Adrenal gland (tissue), 12 donors: ENCODE data around the gene NECAB2. TPM values are rescaled to one million over a fixed set of nuclear protein-coding genes. Genes with fewer than 3 reads are reported as not detected.

Experiments used
- DNase-seq, 7 donors: peaks; one replicate each; pipeline ENCODE4 v3.0.0-alpha.2; 2019 to 2020
- H3K27ac ChIP-seq, 5 donors: fragments of 200-600 bp; sonication (generic) in 4 of 5; 1 replicate in 3 of 5; 2 replicates in 2 of 5; pipeline versions ENCODE4 v1.5.1 to v1.8.0; 2016 to 2020; ENCODE audit warnings: mild to moderate bottlenecking in 1 of 5
- H3K27me3 ChIP-seq: fragments of 200-600 bp; 2 replicates; pipeline ENCODE4 v1.8.0; 2021
- H3K36me3 ChIP-seq, 2 donors: fragments of 200-600 bp; replicated peaks in 1 of 2; 1 replicate in 1 of 2; 2 replicates in 1 of 2; pipeline versions ENCODE4 v1.5.1 to v1.8.0; 2018 to 2022
- H3K4me1 ChIP-seq, 2 donors: fragments of 200-600 bp; replicated peaks in 1 of 2; 1 replicate in 1 of 2; 2 replicates in 1 of 2; pipeline versions ENCODE4 v1.5.1 to v1.8.0; 2018 to 2021
- H3K4me3 ChIP-seq, 4 donors: fragments of 200-600 bp; sonication (generic) in 3 of 4; one replicate each; pipeline ENCODE4 v1.5.1; 2016 to 2018
- H3K9me3 ChIP-seq, 3 donors: fragments of 200-600 bp; sonication (generic) in 1 of 3; replicated peaks in 1 of 3; 1 replicate in 2 of 3; 2 replicates in 1 of 3; pipeline versions ENCODE4 v1.5.1 to v1.8.0; 2016 to 2021
- POLR2A ChIP-seq, 2 donors: fragments of 450-650 bp; IDR thresholded peaks; one replicate each; pipeline ENCODE4 v1.6.1; 2017; ENCODE audit warnings: antibody characterized with exemption in 2 of 2, mild to moderate bottlenecking in 2 of 2, moderate library complexity in 1 of 2
- WGBS, 4 donors: extraction: QIAGEN DNeasy Blood & Tissue Kit in 2 of 4; methylation state at CpG; one replicate each; pipeline versions ENCODE4 v1.1.5 to v1.1.7; 2013 to 2017; 5-methylcytosine and 5-hydroxymethylcytosine counted together
- intact Hi-C, 2 donors: fragments of 100-400 bp; cut with DNase I; formaldehyde crosslinking; loops; one replicate each; pipeline versions ENCODE4 v1.14.1 to v1.15.0; 2022 to 2023
- polyA plus RNA-seq, 3 donors: library from polyadenylated mRNA; stranded (reverse); fragments of 200-250 nt in 2 of 3; fragments of 350-450 nt in 1 of 3; fragmentation: Illumina TruSeq in 1 of 3; extraction: RNeasy Lipid Tissue Mini Kit (QIAGEN cat#74804) in 1 of 3; gene quantifications; one replicate each; pipeline ENCODE4 v1.2.3, GENCODE V29; 2013 to 2014
- total RNA-seq, 9 donors: library from RNA; depleted of rRNA in 4 of 9; stranded (reverse); fragments of >200 nt in 4 of 9; fragments of 120-200 nt in 1 of 9; fragmentation: NEBNext Ultra II Directional in 1 of 9; extraction: Animal tissue kit (Norgen Biotek cat#: 25700) in 1 of 9; gene quantifications; one replicate each; pipeline versions ENCODE4 v1.1.0 to v1.2.4, GENCODE V29; 2013 to 2023
- TF ChIP-seq, protein P1 (sequence below), 6 experiments: fragments of 450-650 bp in 4 of 6; fragments of 200-600 bp in 2 of 6; sonication (generic) in 1 of 6; IDR thresholded peaks; 1 replicate in 5 of 6; 2 replicates in 1 of 6; pipeline versions ENCODE4 v1.5.1 to v1.8.0; 2016 to 2021; ENCODE audit warnings: antibody characterized with exemption in 6 of 6, mild to moderate bottlenecking in 2 of 6, moderate library complexity in 1 of 6
- donor health status: healthy with polysubstance abuse.
- donor health status: Bipolar disorder and iron deficiency.
- donor health status: DM: yes; HTN: yes; CAD: no.
- donor health status: DM: no; HTN: no; CAD: no.
- donor health status: DM: no; HTN: no; CAD: no.
- donor health status: DM: yes; HTN: yes; CAD: no.

The NECAB2 gene
- total and polyA plus RNA-seq, 12 donors = 0.14 to 2.1 (median 0.36) TPM; not detected in 3

DNA sequence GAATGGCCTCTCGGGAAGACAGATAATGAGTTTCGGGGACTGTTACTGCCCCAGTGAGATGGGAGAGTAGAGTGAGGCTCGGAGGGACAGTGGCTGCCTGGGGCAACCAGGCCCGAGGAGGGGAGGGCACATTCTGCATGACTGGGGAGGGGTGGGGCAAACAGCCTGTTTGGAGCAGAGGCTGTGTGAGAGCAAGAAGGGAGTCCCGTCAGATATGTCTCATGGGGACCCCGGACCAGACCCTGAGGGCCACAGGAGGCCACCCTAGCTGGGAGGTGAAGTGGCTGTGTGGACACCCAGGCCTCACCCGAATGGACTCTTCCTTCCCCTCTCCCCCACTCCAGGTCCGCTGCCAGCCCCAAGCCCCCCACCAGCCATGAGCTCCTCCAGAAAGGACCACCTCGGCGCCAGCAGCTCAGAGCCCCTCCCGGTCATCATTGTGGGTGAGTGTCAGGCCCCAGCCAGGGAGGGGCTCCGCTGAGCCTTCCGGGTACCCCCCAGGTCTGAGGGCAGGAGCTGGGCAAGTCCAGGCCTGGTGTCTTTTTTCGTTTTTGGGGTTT, 10.7 kb upstream of the NECAB2 start:
- no peak for TF ChIP-seq POLR2A (IDR thresholded peaks at IDR 0.05)
- TF ChIP-seq, protein P1, sequence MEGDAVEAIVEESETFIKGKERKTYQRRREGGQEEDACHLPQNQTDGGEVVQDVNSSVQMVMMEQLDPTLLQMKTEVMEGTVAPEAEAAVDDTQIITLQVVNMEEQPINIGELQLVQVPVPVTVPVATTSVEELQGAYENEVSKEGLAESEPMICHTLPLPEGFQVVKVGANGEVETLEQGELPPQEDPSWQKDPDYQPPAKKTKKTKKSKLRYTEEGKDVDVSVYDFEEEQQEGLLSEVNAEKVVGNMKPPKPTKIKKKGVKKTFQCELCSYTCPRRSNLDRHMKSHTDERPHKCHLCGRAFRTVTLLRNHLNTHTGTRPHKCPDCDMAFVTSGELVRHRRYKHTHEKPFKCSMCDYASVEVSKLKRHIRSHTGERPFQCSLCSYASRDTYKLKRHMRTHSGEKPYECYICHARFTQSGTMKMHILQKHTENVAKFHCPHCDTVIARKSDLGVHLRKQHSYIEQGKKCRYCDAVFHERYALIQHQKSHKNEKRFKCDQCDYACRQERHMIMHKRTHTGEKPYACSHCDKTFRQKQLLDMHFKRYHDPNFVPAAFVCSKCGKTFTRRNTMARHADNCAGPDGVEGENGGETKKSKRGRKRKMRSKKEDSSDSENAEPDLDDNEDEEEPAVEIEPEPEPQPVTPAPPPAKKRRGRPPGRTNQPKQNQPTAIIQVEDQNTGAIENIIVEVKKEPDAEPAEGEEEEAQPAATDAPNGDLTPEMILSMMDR (IDR thresholded peaks at IDR 0.05) = no peak
- no peaks in the 10 kb centered on the region for H3K9me3 ChIP-seq
- peak overlapping the region in 3 of 5 donors; percentile 17 to 99 (median 27) for H3K27ac ChIP-seq
- peaks cover 0 to 33% of the 10 kb centered on the region in 2 donors for H3K36me3 ChIP-seq
- 88 to 91% (median 89%) methylated on average over 10 to 14 of the region's 14 CpGs for WGBS, 4 donors
- no peaks in the 10 kb centered on the region for H3K27me3 ChIP-seq
- intact Hi-C loops = loop anchor here in 1 of 2 donors (5.0 kb wide), 1 partner anchor 225 kb away; no protein-coding TSS in a partner anchor
- no peak overlapping the region for H3K4me3 ChIP-seq
- no peak for DNase-seq
- H3K4me1 ChIP-seq = peaks cover 23 to 49% of the 10 kb centered on the region in 2 donors

DNA sequence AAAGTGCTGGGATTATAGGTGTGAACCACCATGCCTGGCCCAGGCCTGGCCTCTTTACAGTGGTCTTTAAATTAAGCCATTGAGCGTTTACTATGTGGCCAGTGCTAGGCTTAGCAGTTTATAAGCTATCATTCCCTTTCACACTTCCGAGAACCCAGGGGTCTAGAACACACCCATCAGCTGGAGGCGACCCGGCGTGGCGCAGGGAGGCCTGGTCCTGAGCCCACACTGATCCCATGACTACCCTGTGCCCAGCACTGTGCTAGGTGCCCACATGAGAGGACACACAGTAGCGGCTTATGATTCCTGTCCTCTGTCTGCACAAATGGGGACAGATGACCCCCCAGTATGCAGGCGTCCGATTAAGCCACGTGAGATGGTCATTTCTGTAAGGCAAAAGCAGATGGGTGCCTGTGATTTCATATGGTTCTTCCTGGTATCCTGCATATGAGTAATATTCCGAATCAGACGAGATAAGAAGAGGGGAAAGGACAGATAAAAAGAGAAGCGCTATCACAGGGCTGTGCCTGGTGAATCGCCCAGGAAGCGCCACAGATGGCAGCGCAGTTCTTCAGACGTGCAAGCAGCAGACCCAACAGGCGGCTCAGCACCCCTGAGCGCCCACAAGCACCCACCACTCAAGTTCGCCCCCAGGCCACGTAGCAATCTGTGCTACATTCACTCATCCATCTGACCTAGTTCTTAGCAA, 9.8 kb upstream of the NECAB2 start:
- H3K4me1 ChIP-seq = peaks cover 18 to 44% of the 10 kb centered on the region in 2 donors

DNA sequence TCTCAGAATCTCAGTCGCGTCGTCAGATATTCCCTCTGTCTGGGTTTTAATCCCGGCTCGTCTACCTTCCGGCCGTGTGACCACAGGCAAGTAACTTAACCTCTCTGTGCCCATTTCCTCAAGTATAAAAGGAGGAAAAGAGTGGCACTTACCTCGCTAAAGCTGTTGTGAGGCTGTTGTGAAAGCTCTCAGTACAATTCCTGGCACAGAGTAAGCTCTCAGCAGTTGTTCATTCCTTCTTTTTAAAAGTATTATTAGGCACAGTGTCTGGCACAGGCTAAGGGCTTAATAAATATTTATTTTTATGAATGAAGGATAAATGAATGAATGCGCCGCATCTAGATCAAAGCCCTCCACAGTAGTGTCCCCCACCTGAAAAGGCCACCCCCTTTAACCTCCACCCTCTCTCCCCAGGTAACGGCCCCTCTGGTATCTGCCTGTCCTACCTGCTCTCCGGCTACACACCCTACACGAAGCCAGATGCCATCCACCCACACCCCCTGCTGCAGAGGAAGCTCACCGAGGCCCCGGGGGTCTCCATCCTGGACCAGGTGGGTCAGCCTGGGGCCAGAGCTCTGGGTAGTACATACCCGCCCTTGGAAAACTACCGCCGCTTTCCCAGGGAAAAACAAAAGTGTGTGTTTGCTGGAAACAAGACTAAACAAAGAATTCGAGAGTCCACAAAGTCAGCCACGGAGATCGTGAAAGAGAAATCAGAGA, 9.0 kb upstream of the NECAB2 start:
- no peak for TF ChIP-seq POLR2A (IDR thresholded peaks at IDR 0.05)
- TF ChIP-seq, protein P1 (IDR thresholded peaks at IDR 0.05) = no peak
- 70 to 81% (median 77%) methylated on average over 21 of the region's 21 CpGs for WGBS, 4 donors
- Histone ChIP-seq H3K27me3 (no peaks in the 10 kb centered on the region), H3K4me3 (no peak overlapping the region), H3K27ac (peak overlapping the region in 3 of 5 donors; percentile 14 to 99 (median 67)), H3K4me1 (peaks cover 14 to 40% of the 10 kb centered on the region in 2 donors), H3K9me3 (no peaks in the 10 kb centered on the region), H3K36me3 (peaks cover 0 to 43% of the 10 kb centered on the region in 2 donors)
- no peak for DNase-seq
- intact Hi-C loops = loop anchor here in 1 of 2 donors (5.0 kb wide), 1 partner anchor 223 kb away; no protein-coding TSS in a partner anchor

More for the DNA sequence above, 9.8 kb upstream of the NECAB2 start:
- Histone ChIP-seq H3K36me3 (peaks cover 0 to 43% of the 10 kb centered on the region in 2 donors), H3K4me3 (no peak overlapping the region), H3K9me3 (no peaks in the 10 kb centered on the region), H3K27me3 (no peaks in the 10 kb centered on the region), H3K27ac (peak overlapping the region in 4 of 5 donors; percentile 14 to 99 (median 44))
- WGBS, 4 donors = 57 to 61% (median 59%) methylated on average over 17 to 21 of the region's 21 CpGs
- TF ChIP-seq, protein P1 (IDR thresholded peaks at IDR 0.05) = no peak
- TF ChIP-seq POLR2A (IDR thresholded peaks at IDR 0.05) = no peak
- intact Hi-C loops = loop anchor here in 1 of 2 donors (5.0 kb wide), 1 partner anchor 224 kb away; no protein-coding TSS in a partner anchor
- peak in 5 of 7 donors; percentile 60 to 74 (median 71) for DNase-seq
